Suprapubic skin (tissue), 4 donors: ENCODE measurements around the gene CCDC50.

ENCODE experiments used
- CTCF ChIP-seq, 2 donors: fragments of 200-600 bp in 1 of 2; fragments of 450-650 bp in 1 of 2; sonication (generic) in 1 of 2; IDR thresholded peaks; one replicate each; pipeline ENCODE4 v1.5.1; 2016 to 2019; ENCODE audit warnings: antibody characterized with exemption in 2 of 2, mild to moderate bottlenecking in 1 of 2, moderate library complexity in 1 of 2
- EP300 ChIP-seq: sonication (generic); formaldehyde crosslinking; IDR thresholded peaks from one replicate; pipeline ENCODE4 v1.6.1; 2017; ENCODE audit warnings: antibody characterized with exemption
- POLR2A ChIP-seq, 2 donors: fragments of 450-650 bp; IDR thresholded peaks; one replicate each; pipeline ENCODE4 v1.6.1; 2017; ENCODE audit warnings: antibody characterized with exemption in 2 of 2, mild to moderate bottlenecking in 2 of 2, moderate library complexity in 2 of 2
- POLR2AphosphoS5 ChIP-seq, 3 donors: sonication (generic); formaldehyde crosslinking; IDR thresholded peaks; one replicate each; pipeline ENCODE4 v1.6.1; 2017; ENCODE audit warnings: antibody characterized with exemption in 3 of 3

GRCh38 chr3:191409791-191410359 lies 80.7 kb downstream of the CCDC50 start:
- no peak for TF ChIP-seq POLR2A (IDR thresholded peaks at IDR 0.05)
- TF ChIP-seq CTCF (IDR thresholded peaks at IDR 0.05), result no peak
- no peak for TF ChIP-seq EP300
- TF ChIP-seq POLR2AphosphoS5 (IDR thresholded peaks at IDR 0.05), result no peak
